Adrenal gland (tissue), 12 donors: ENCODE results near the gene SLC6A3. TPM values are rescaled to one million over a fixed set of nuclear protein-coding genes. Genes with fewer than 3 reads are reported as not detected.

ENCODE experiments used
- DNase-seq, 7 donors: peaks; one replicate each; pipeline ENCODE4 v3.0.0-alpha.2; 2019 to 2020
- H3K27ac ChIP-seq, 5 donors: fragments of 200-600 bp; sonication (generic) in 4 of 5; 1 replicate in 3 of 5; 2 replicates in 2 of 5; pipeline versions ENCODE4 v1.5.1 to v1.8.0; 2016 to 2020; ENCODE audit warnings: mild to moderate bottlenecking in 1 of 5
- H3K27me3 ChIP-seq: fragments of 200-600 bp; 2 replicates; pipeline ENCODE4 v1.8.0; 2021
- H3K36me3 ChIP-seq, 2 donors: fragments of 200-600 bp; replicated peaks in 1 of 2; 1 replicate in 1 of 2; 2 replicates in 1 of 2; pipeline versions ENCODE4 v1.5.1 to v1.8.0; 2018 to 2022
- H3K4me1 ChIP-seq, 2 donors: fragments of 200-600 bp; replicated peaks in 1 of 2; 1 replicate in 1 of 2; 2 replicates in 1 of 2; pipeline versions ENCODE4 v1.5.1 to v1.8.0; 2018 to 2021
- H3K4me3 ChIP-seq, 4 donors: fragments of 200-600 bp; sonication (generic) in 3 of 4; one replicate each; pipeline ENCODE4 v1.5.1; 2016 to 2018
- H3K9me3 ChIP-seq, 3 donors: fragments of 200-600 bp; sonication (generic) in 1 of 3; replicated peaks in 1 of 3; 1 replicate in 2 of 3; 2 replicates in 1 of 3; pipeline versions ENCODE4 v1.5.1 to v1.8.0; 2016 to 2021
- POLR2A ChIP-seq, 2 donors: fragments of 450-650 bp; IDR thresholded peaks; one replicate each; pipeline ENCODE4 v1.6.1; 2017; ENCODE audit warnings: antibody characterized with exemption in 2 of 2, mild to moderate bottlenecking in 2 of 2, moderate library complexity in 1 of 2
- WGBS, 4 donors: extraction: QIAGEN DNeasy Blood & Tissue Kit in 2 of 4; methylation state at CpG; one replicate each; pipeline versions ENCODE4 v1.1.5 to v1.1.7; 2013 to 2017; 5-methylcytosine and 5-hydroxymethylcytosine counted together
- intact Hi-C, 2 donors: fragments of 100-400 bp; cut with DNase I; formaldehyde crosslinking; loops; one replicate each; pipeline versions ENCODE4 v1.14.1 to v1.15.0; 2022 to 2023
- polyA plus RNA-seq, 3 donors: library from polyadenylated mRNA; stranded (reverse); fragments of 200-250 nt in 2 of 3; fragments of 350-450 nt in 1 of 3; fragmentation: Illumina TruSeq in 1 of 3; extraction: RNeasy Lipid Tissue Mini Kit (QIAGEN cat#74804) in 1 of 3; gene quantifications; one replicate each; pipeline ENCODE4 v1.2.3, GENCODE V29; 2013 to 2014
- total RNA-seq, 9 donors: library from RNA; depleted of rRNA in 4 of 9; stranded (reverse); fragments of >200 nt in 4 of 9; fragments of 120-200 nt in 1 of 9; fragmentation: NEBNext Ultra II Directional in 1 of 9; extraction: Animal tissue kit (Norgen Biotek cat#: 25700) in 1 of 9; gene quantifications; one replicate each; pipeline versions ENCODE4 v1.1.0 to v1.2.4, GENCODE V29; 2013 to 2023
- TF ChIP-seq, protein P1 (sequence below), 6 experiments: fragments of 450-650 bp in 4 of 6; fragments of 200-600 bp in 2 of 6; sonication (generic) in 1 of 6; IDR thresholded peaks; 1 replicate in 5 of 6; 2 replicates in 1 of 6; pipeline versions ENCODE4 v1.5.1 to v1.8.0; 2016 to 2021; ENCODE audit warnings: antibody characterized with exemption in 6 of 6, mild to moderate bottlenecking in 2 of 6, moderate library complexity in 1 of 6
- donor health status: healthy with polysubstance abuse.
- donor health status: Bipolar disorder and iron deficiency.
- donor health status: DM: yes; HTN: yes; CAD: no.
- donor health status: DM: no; HTN: no; CAD: no.
- donor health status: DM: no; HTN: no; CAD: no.
- donor health status: DM: yes; HTN: yes; CAD: no.

Gene SLC6A3
- total and polyA plus RNA-seq, 12 donors = 0.10 TPM; not detected in 11

- DNase-seq = no peak
- WGBS, 4 donors = 72 to 92% (median 79%) methylated on average over 1 to 6 of the region's 6 CpGs
- Histone ChIP-seq H3K4me3 (no peak overlapping the region), H3K27ac (no peak overlapping the region), H3K36me3 (no peaks in the 10 kb centered on the region), H3K27me3 (no peaks in the 10 kb centered on the region), H3K9me3 (no peaks in the 10 kb centered on the region), H3K4me1 (no peaks in the 10 kb centered on the region)
- TF ChIP-seq POLR2A (IDR thresholded peaks at IDR 0.05) = no peak
- TF ChIP-seq, protein P1, sequence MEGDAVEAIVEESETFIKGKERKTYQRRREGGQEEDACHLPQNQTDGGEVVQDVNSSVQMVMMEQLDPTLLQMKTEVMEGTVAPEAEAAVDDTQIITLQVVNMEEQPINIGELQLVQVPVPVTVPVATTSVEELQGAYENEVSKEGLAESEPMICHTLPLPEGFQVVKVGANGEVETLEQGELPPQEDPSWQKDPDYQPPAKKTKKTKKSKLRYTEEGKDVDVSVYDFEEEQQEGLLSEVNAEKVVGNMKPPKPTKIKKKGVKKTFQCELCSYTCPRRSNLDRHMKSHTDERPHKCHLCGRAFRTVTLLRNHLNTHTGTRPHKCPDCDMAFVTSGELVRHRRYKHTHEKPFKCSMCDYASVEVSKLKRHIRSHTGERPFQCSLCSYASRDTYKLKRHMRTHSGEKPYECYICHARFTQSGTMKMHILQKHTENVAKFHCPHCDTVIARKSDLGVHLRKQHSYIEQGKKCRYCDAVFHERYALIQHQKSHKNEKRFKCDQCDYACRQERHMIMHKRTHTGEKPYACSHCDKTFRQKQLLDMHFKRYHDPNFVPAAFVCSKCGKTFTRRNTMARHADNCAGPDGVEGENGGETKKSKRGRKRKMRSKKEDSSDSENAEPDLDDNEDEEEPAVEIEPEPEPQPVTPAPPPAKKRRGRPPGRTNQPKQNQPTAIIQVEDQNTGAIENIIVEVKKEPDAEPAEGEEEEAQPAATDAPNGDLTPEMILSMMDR (IDR thresholded peaks at IDR 0.05) = no peak
- intact Hi-C loops = no loop called here
These were observed 27.5 kb downstream of the SLC6A3 start for GRCh38 chr5:1417586-1418225.

GRCh38 chr5:1416856-1417469, 28.3 kb downstream of the SLC6A3 start:
- no peaks in the 10 kb centered on the region for H3K9me3 ChIP-seq
- no peaks in the 10 kb centered on the region for H3K36me3 ChIP-seq
- H3K4me3 ChIP-seq = no peak overlapping the region
- DNase-seq = no peak
- intact Hi-C loops = no loop called here
- no peaks in the 10 kb centered on the region for H3K27me3 ChIP-seq
- no peaks in the 10 kb centered on the region for H3K4me1 ChIP-seq
- TF ChIP-seq, protein P1 (IDR thresholded peaks at IDR 0.05) = no peak
- no peak for TF ChIP-seq POLR2A (IDR thresholded peaks at IDR 0.05)
- WGBS, 4 donors = 74 to 89% (median 85%) methylated on average over 8 to 12 of the region's 12 CpGs
- no peak overlapping the region for H3K27ac ChIP-seq

GRCh38 chr5:1415626-1416360, 29.4 kb downstream of the SLC6A3 start:
- Histone ChIP-seq H3K27ac (no peak overlapping the region), H3K4me1 (no peaks in the 10 kb centered on the region), H3K4me3 (no peak overlapping the region), H3K36me3 (no peaks in the 10 kb centered on the region), H3K9me3 (no peaks in the 10 kb centered on the region), H3K27me3 (no peaks in the 10 kb centered on the region)
- intact Hi-C loops = no loop called here
- TF ChIP-seq POLR2A (IDR thresholded peaks at IDR 0.05) = no peak
- TF ChIP-seq, protein P1 (IDR thresholded peaks at IDR 0.05) = no peak
- no peak for DNase-seq
- WGBS, 4 donors = 74 to 80% (median 76%) methylated on average over 18 to 22 of the region's 22 CpGs

DNA sequence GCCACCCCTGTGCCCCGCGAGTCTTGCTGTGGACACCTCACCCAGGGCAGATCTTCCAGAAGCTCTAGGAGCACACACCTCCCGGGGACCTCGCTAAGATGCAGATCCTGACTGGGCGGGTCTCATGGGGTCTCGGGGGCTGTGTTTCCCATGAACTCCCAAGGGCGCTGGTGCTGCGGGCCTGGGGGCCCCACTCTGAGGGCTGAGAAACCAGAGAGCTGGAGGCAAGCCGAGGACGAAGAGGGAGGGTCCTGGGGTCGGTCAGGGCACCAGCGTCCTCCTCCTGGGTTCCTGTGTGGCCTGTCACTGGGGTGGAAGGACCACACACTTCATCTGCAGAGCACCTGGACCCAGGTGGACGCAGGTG, 30.2 kb downstream of the SLC6A3 start:
- no peak overlapping the region for H3K4me3 ChIP-seq
- H3K4me1 ChIP-seq = no peaks in the 10 kb centered on the region
- no peaks in the 10 kb centered on the region for H3K36me3 ChIP-seq
- no peak for TF ChIP-seq POLR2A (IDR thresholded peaks at IDR 0.05)
- TF ChIP-seq, protein P1 (IDR thresholded peaks at IDR 0.05) = no peak
- WGBS, 4 donors = 72 to 77% (median 73%) methylated on average over 7 to 13 of the region's 13 CpGs
- H3K9me3 ChIP-seq = no peaks in the 10 kb centered on the region
- DNase-seq = no peak
- no peak overlapping the region for H3K27ac ChIP-seq
- intact Hi-C loops = no loop called here
- no peaks in the 10 kb centered on the region for H3K27me3 ChIP-seq
